Type B pancreatic cell (in vitro differentiated cells): Measurements from ENCODE around the gene TMEM182. TPM values are rescaled to one million over a fixed set of nuclear protein-coding genes. Genes with fewer than 3 reads are reported as not detected.

ENCODE experiments used
- DNase-seq: peaks from one replicate; pipeline ENCODE4 v3.0.0; 2021; ENCODE audit warnings: mixed read lengths; ENCODE audit not compliant: unreplicated experiment; ENCODE audit errors: extremely low spot score
- H3K27ac Mint-ChIP-seq: 2 replicates; pipeline ENCODE4 v1.8.0; 2021; ENCODE audit warnings: mild to moderate bottlenecking, mixed read lengths
- H3K27me3 Mint-ChIP-seq: 2 replicates; pipeline ENCODE4 v1.8.0; 2021; ENCODE audit warnings: mixed read lengths
- H3K36me3 Mint-ChIP-seq: 2 replicates; pipeline ENCODE4 v1.8.0; 2021; ENCODE audit warnings: mixed read lengths
- H3K4me1 Mint-ChIP-seq: one replicate; pipeline ENCODE4 v1.8.0; 2021; ENCODE audit warnings: mixed read lengths; ENCODE audit not compliant: unreplicated experiment
- H3K4me3 Mint-ChIP-seq: 2 replicates; pipeline ENCODE4 v1.8.0; 2021; ENCODE audit warnings: mild to moderate bottlenecking, mixed read lengths
- H3K9me3 Mint-ChIP-seq: 2 replicates; pipeline ENCODE4 v1.8.0; 2021; ENCODE audit warnings: mixed read lengths
- total RNA-seq: library from RNA; stranded (reverse); gene quantifications from 2 replicates; pipeline ENCODE4 v1.2.1, GENCODE V29; 2021; ENCODE audit warnings: low replicate concordance
- TF ChIP-seq, protein P1 (sequence below): fragments of 200-600 bp; sonication (generic); conservative IDR thresholded peaks from 2 replicates; pipeline ENCODE4 v1.5.0; 2021; ENCODE audit warnings: antibody characterized with exemption, mild to moderate bottlenecking

The TMEM182 gene
- total RNA-seq, 1 donor from 2014 or later: 5.8 TPM

DNA sequence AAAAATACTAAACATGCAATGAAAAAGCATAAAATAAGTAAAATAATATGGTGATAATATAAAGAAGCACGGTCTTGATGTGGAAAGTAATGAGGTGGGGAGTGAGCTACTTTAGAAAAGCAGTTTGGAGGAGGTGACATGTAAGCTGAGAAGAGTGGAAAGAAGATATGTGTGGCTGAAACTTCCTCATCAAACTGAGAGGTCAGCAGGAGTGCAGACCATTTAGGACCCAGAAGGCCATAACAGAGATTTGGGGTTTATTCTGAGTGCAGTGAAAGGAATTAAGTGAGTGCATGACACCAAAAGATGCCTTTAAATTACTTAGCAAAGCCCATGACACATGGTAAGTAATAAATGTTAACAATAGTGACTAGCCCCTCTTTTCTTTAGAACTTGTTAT is 24.4 kb upstream of the TMEM182 start:
- no peak overlapping the region for H3K27ac Mint-ChIP-seq
- no peaks in the 10 kb centered on the region for H3K9me3 Mint-ChIP-seq
- no peaks in the 10 kb centered on the region for H3K27me3 Mint-ChIP-seq
- H3K4me1 Mint-ChIP-seq: peaks cover 33% of the 10 kb centered on the region
- H3K4me3 Mint-ChIP-seq: peak overlapping the region; percentile 99
- TF ChIP-seq, protein P1, sequence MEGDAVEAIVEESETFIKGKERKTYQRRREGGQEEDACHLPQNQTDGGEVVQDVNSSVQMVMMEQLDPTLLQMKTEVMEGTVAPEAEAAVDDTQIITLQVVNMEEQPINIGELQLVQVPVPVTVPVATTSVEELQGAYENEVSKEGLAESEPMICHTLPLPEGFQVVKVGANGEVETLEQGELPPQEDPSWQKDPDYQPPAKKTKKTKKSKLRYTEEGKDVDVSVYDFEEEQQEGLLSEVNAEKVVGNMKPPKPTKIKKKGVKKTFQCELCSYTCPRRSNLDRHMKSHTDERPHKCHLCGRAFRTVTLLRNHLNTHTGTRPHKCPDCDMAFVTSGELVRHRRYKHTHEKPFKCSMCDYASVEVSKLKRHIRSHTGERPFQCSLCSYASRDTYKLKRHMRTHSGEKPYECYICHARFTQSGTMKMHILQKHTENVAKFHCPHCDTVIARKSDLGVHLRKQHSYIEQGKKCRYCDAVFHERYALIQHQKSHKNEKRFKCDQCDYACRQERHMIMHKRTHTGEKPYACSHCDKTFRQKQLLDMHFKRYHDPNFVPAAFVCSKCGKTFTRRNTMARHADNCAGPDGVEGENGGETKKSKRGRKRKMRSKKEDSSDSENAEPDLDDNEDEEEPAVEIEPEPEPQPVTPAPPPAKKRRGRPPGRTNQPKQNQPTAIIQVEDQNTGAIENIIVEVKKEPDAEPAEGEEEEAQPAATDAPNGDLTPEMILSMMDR: no peak
- H3K36me3 Mint-ChIP-seq: no peaks in the 10 kb centered on the region
- DNase-seq: no peak

DNA sequence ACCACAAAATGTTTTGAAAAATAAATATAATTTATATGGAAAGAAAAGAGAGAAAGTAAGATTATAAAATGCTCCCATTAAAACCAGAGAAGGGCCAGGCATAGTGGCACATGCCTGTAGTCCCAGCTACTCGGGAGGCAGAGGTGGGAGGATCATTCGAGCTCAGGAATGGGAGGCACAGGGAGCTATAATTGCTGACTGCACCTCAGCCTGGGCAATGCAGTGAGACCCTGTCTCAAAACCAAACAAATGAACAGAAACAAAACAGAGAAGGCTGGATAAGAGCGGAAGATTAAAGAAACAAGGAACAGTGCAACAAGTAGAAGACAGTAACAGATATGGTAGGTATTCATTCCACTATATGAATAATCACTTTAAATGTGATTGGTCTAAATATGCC is 18.6 kb upstream of the TMEM182 start:
- no peak overlapping the region for H3K27ac Mint-ChIP-seq

GRCh38 chr2:102748107-102748506 is 13.7 kb upstream of the TMEM182 start:
- TF ChIP-seq, protein P1: no peak
- H3K36me3 Mint-ChIP-seq: no peaks in the 10 kb centered on the region
- H3K4me3 Mint-ChIP-seq: no peak overlapping the region
- H3K27me3 Mint-ChIP-seq: no peaks in the 10 kb centered on the region
- no peak overlapping the region for H3K27ac Mint-ChIP-seq
- no peaks in the 10 kb centered on the region for H3K4me1 Mint-ChIP-seq
- no peaks in the 10 kb centered on the region for H3K9me3 Mint-ChIP-seq
- no peak for DNase-seq

More for the DNA sequence above, 18.6 kb upstream of the TMEM182 start:
- H3K27me3 Mint-ChIP-seq: no peaks in the 10 kb centered on the region
- H3K4me1 Mint-ChIP-seq: no peaks in the 10 kb centered on the region
- no peaks in the 10 kb centered on the region for H3K36me3 Mint-ChIP-seq
- DNase-seq: no peak
- H3K9me3 Mint-ChIP-seq: no peaks in the 10 kb centered on the region
- H3K4me3 Mint-ChIP-seq: no peak overlapping the region
- TF ChIP-seq, protein P1: no peak

- Mint-ChIP-seq H3K4me1 (no peaks in the 10 kb centered on the region), H3K27me3 (no peaks in the 10 kb centered on the region), H3K36me3 (no peaks in the 10 kb centered on the region), H3K4me3 (no peak overlapping the region), H3K27ac (no peak overlapping the region), H3K9me3 (no peaks in the 10 kb centered on the region)
- TF ChIP-seq, protein P1: no peak
- no peak for DNase-seq
Measured at GRCh38 chr2:102749938-102750337, 11.9 kb upstream of the TMEM182 start.

DNA sequence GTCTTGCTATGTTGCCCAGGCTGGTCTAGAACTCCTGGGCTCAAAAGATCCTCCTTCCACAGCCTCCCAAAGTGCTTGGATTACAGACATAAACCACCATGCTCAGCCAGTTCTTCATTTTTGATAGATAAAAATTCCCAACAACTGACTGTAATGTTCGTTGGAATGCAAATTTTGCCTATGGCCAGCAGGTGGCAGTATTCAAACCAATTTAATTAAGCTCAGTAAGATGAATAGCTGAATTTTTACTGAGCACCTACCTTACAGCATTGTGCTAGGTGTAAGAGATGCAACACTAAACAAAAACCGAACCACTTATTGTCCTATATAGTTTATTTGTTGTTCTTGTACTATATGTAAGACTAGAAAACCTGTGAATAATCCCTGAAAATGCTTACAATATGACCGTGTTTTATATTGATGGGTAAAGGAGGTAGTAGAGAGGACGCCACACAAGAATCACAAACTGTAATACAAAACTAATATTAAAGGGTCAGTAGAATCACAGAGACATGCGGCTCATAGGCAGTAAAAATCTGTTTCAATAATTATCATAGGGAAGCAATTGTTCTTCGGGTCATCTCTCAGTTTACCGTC is 8.2 kb upstream of the TMEM182 start:
- no peaks in the 10 kb centered on the region for H3K4me1 Mint-ChIP-seq
- H3K27ac Mint-ChIP-seq: no peak overlapping the region
- no peak for DNase-seq

More for the DNA sequence above, 8.2 kb upstream of the TMEM182 start:
- Mint-ChIP-seq H3K4me3 (no peak overlapping the region), H3K9me3 (no peaks in the 10 kb centered on the region), H3K36me3 (no peaks in the 10 kb centered on the region), H3K27me3 (no peaks in the 10 kb centered on the region)
- TF ChIP-seq, protein P1: peak; percentile 92
